ENCODE results near the gene PRPF19. TPM values are rescaled to one million over a fixed set of nuclear protein-coding genes. Genes with fewer than 3 reads are reported as not detected.

Gene PRPF19
- total RNA-seq, 2 experiments from 2014 or later: 120 to 153 TPM

- H3K4me1 ChIP-seq (ENCODE audit: insufficient read depth, low read length, poor library complexity, severe bottlenecking): peaks cover 10% of the 10 kb centered on the region
- H3K9me2 ChIP-seq (ENCODE audit: insufficient read depth, low read length): no peaks in the 10 kb centered on the region
- CTCF ChIA-PET (ENCODE audit: unreplicated experiment): interaction anchor here (0.6 kb wide), 1 partner anchor 33 kb away, joined by 6 read pairs; no protein-coding TSS in a partner anchor
- BruUV-seq (replicated peaks): no TSS peak
- POLR2A ChIA-PET: no interaction called here
- H3K79me2 ChIP-seq (ENCODE audit: insufficient read depth, low read depth, low read length): no peaks in the 10 kb centered on the region
- H3K4me2 ChIP-seq (ENCODE audit: low read length): no peak overlapping the region
- intact Hi-C loops (cut with micrococcal nuclease; ENCODE audit: unreplicated experiment): no loop called here
- no peaks in the 10 kb centered on the region for H4K20me1 ChIP-seq (ENCODE audit: insufficient read depth, low read length)
- no peaks in the 10 kb centered on the region for H3K9me3 ChIP-seq (ENCODE audit: low read length)
- no peak overlapping the region for H2AFZ ChIP-seq (ENCODE audit: low read length)
- no peak overlapping the region for H3K4me3 ChIP-seq (ENCODE audit: low read depth, low read length, poor library complexity, severe bottlenecking)
- H3K27ac ChIP-seq (ENCODE audit: low read depth, low read length, poor library complexity, severe bottlenecking): no peak overlapping the region
- DNase-seq (ENCODE audit: low spot score): no peak
- TF ChIP-seq EZH2phosphoT487 (IDR thresholded peaks at IDR 0.05; ENCODE audit: borderline replicate concordance, low read depth, low read length) (no peak), CTCF (conservative IDR thresholded peaks at IDR 0.05; ENCODE audit: low read length) (no peak)
- H3K36me3 ChIP-seq (ENCODE audit: insufficient read depth, low read length): peaks cover 34% of the 10 kb centered on the region
These were observed 51.3 kb downstream of the PRPF19 start for GRCh38 chr11:60854847-60855725.

GRCh38 chr11:60854140-60854846, 52.1 kb downstream of the PRPF19 start:
- DNase-seq (ENCODE audit: low spot score): no peak
- no peaks in the 10 kb centered on the region for H3K79me2 ChIP-seq (ENCODE audit: insufficient read depth, low read depth, low read length)
- BruUV-seq (replicated peaks): no TSS peak
- no peak overlapping the region for H3K4me3 ChIP-seq (ENCODE audit: low read depth, low read length, poor library complexity, severe bottlenecking)
- peaks cover 42% of the 10 kb centered on the region for H3K36me3 ChIP-seq (ENCODE audit: insufficient read depth, low read length)
- intact Hi-C loops (cut with micrococcal nuclease; ENCODE audit: unreplicated experiment): no loop called here
- no peak overlapping the region for H2AFZ ChIP-seq (ENCODE audit: low read length)
- no peak overlapping the region for H3K4me2 ChIP-seq (ENCODE audit: low read length)
- no peaks in the 10 kb centered on the region for H3K9me3 ChIP-seq (ENCODE audit: low read length)
- H3K9me2 ChIP-seq (ENCODE audit: insufficient read depth, low read length): no peaks in the 10 kb centered on the region
- POLR2A ChIA-PET: no interaction called here
- peaks cover 10% of the 10 kb centered on the region for H3K4me1 ChIP-seq (ENCODE audit: insufficient read depth, low read length, poor library complexity, severe bottlenecking)
- no peaks in the 10 kb centered on the region for H4K20me1 ChIP-seq (ENCODE audit: insufficient read depth, low read length)
- no peak overlapping the region for H3K27ac ChIP-seq (ENCODE audit: low read depth, low read length, poor library complexity, severe bottlenecking)
- TF ChIP-seq EZH2phosphoT487 (IDR thresholded peaks at IDR 0.05; ENCODE audit: borderline replicate concordance, low read depth, low read length): no peak
- no peak for TF ChIP-seq CTCF (conservative IDR thresholded peaks at IDR 0.05; ENCODE audit: low read length)
- CTCF ChIA-PET (ENCODE audit: unreplicated experiment): no interaction called here

Data from OCI-LY7 (cell line).